PFSK-1 (cell line): ENCODE measurements around the gene FTL.

Experiments used
- FOXP2 ChIP-seq: optimal IDR thresholded peaks from 2 replicates; pipeline ENCODE3; 2011; ENCODE audit warnings: borderline replicate concordance, control low read depth, inconsistent platforms; ENCODE audit not compliant: insufficient read depth; ENCODE audit errors: extremely low read length, extremely low read depth
- POLR2AphosphoS5 ChIP-seq: IDR thresholded peaks from 2 replicates; pipeline ENCODE4 v1.6.1; 2012; ENCODE audit warnings: low read depth, mild to moderate bottlenecking, control low read depth, low read length, moderate library complexity
- SIN3A ChIP-seq: IDR thresholded peaks from 2 replicates; pipeline ENCODE4 v1.6.1; 2012; ENCODE audit warnings: mild to moderate bottlenecking, low read length, moderate library complexity, borderline replicate concordance; ENCODE audit not compliant: insufficient read depth
- TAF1 ChIP-seq: IDR thresholded peaks from 2 replicates; pipeline ENCODE4 v1.6.1; 2012; ENCODE audit warnings: low read length, control low read depth, borderline replicate concordance; ENCODE audit not compliant: insufficient read depth
- TF ChIP-seq, protein P1 (sequence below), 2 experiments: IDR thresholded peaks; 2 replicates each; pipeline versions ENCODE4 v1.6.1 to v1.8.0; 2011 to 2012; ENCODE audit warnings: low read depth in 2 of 2, low read length in 2 of 2, control low read depth in 1 of 2, inconsistent platforms in 1 of 2, mild to moderate bottlenecking in 1 of 2, moderate library complexity in 1 of 2; ENCODE audit not compliant: insufficient read depth in 1 of 2

- TF ChIP-seq TAF1 = no peak
- no peak for TF ChIP-seq POLR2AphosphoS5
- TF ChIP-seq FOXP2 = no peak
- TF ChIP-seq, protein P1, sequence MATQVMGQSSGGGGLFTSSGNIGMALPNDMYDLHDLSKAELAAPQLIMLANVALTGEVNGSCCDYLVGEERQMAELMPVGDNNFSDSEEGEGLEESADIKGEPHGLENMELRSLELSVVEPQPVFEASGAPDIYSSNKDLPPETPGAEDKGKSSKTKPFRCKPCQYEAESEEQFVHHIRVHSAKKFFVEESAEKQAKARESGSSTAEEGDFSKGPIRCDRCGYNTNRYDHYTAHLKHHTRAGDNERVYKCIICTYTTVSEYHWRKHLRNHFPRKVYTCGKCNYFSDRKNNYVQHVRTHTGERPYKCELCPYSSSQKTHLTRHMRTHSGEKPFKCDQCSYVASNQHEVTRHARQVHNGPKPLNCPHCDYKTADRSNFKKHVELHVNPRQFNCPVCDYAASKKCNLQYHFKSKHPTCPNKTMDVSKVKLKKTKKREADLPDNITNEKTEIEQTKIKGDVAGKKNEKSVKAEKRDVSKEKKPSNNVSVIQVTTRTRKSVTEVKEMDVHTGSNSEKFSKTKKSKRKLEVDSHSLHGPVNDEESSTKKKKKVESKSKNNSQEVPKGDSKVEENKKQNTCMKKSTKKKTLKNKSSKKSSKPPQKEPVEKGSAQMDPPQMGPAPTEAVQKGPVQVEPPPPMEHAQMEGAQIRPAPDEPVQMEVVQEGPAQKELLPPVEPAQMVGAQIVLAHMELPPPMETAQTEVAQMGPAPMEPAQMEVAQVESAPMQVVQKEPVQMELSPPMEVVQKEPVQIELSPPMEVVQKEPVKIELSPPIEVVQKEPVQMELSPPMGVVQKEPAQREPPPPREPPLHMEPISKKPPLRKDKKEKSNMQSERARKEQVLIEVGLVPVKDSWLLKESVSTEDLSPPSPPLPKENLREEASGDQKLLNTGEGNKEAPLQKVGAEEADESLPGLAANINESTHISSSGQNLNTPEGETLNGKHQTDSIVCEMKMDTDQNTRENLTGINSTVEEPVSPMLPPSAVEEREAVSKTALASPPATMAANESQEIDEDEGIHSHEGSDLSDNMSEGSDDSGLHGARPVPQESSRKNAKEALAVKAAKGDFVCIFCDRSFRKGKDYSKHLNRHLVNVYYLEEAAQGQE (IDR thresholded peaks at IDR 0.05; ENCODE audit: insufficient read depth in 1 of 2, low read depth in 2 of 2, low read length in 2 of 2) = no peak
- no peak for TF ChIP-seq SIN3A
Measured at GRCh38 chr19:48935864-48936263, 29.2 kb upstream of the FTL start.
